NCI-H748 treated with DMSO at 0.1 percent for 48 hours (cell line): Measurements from ENCODE around the gene ZDBF2.
"Not testable (repeated sequence)": the region's sequence is repeated elsewhere in the genome, so short reads cannot be mapped to it uniquely, and the experiment has no call there.

Source experiments
- DNase-seq: peaks from one replicate; lab custom pipeline; 2025; lab: John Stamatoyannopoulos, UW

The ZDBF2 gene

GRCh38 chr2:206259376-206260187, 14.9 kb upstream of the ZDBF2 start:
- DNase-seq, result no peak

DNA sequence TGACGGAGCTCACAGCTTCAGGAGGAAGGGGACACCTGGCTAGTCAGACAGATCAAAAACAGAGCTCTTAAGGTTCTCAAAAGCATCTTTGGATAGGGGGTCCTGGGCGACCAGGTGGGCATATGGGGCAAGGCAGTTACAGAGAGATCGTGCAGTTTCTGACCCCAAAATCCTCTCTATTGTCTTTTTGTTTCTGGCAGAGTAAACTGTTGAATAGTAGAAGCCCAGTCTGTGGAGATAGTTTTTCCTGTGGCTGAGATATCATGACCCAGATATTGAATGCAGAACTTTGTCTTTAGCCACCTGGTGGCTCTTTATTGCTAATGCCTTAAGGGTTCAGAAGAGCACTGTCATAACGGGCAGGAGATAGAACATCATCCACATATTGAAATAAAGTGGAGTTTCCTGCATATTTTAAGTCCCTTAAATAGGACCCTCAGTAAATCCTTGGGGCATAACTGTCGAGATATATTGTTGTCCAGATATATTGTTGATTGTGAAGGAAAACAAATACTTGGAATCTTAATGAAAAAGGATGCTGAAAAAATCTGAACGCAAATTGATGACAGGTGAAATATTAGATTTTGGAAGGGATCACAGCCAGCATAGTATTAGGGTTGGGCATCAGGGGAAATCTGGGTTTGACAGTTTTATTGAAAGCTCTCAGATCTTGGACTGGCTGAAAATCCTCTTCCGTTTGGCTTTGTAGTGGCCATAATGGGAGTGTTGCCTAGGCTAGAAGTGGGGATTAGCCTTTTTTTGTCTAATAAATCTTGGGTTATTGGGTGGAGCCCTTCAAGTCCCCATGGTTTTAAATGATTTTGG, 14.1 kb upstream of the ZDBF2 start:
- DNase-seq, result no peak

- DNase-seq, result no peak
Observed at GRCh38 chr2:206263959-206264603, 10.4 kb upstream of the ZDBF2 start.

DNA sequence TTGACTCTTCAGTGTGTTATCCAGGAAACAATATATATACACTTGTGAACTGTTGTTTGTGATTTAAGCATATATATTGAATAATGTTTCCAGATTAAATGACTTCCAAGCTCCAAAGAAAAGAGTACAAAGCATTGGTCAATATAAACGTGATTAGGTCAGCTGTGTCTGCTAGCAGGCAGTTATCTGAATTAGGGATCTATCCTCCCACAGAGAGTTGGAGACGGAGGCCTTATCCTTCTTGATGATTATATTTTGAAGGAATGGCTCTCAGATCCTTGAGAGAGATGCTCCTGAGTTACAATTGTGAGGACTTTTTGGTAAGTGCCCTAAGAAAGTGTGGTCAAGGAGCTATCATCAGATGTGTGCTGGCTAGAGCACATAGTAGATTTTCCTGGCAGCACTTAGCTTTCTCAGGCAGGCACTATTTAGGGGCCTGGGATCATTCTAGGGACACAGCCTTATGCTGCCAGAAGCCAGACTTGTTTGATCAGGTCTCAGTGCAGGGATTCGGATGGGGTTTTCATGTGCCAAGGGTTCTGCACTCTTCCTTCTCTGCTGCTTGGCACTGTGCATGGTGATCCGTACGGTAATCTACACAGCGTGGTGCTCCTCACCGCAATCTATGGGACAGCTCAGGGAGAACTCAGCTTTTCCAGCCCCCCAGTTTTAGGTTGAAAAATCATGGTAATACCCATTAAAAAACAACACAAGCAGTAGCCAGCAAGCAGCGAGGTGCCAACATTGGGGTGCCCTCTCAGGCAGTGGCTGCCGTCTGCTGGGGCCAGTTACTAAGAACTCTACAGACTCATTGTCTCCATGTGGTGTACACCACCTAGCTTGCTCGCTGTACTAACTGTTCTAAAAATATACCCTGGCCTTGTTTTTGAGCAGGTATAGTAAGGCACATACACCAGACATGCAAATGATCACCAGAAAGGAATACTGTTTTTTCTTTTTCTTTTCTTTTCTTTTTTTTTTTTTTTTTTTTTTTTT, 8.0 kb upstream of the ZDBF2 start:
- no peak for DNase-seq

DNA sequence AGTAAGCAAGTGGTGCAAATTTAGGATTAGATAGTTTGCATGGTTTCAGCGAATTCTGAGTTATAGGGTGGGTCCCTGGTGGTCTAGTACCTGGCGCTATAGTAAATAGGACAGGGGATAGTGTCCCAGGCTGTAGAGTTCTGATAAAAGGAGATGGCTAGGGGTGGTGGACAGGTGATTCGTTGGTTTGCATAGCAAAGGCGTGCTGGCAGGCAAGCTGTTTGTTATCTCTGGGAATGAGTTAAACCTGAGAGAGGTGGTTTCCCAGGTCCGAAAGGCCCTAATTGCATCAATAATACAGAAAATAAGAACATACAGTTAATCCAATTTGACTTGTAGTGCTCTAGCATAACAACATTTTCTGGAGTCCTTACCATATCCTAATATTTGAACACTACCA, 6.9 kb upstream of the ZDBF2 start:
- no peak for DNase-seq

- no peak for DNase-seq
Observed at GRCh38 chr2:206271065-206271464, 3.4 kb upstream of the ZDBF2 start.

DNA sequence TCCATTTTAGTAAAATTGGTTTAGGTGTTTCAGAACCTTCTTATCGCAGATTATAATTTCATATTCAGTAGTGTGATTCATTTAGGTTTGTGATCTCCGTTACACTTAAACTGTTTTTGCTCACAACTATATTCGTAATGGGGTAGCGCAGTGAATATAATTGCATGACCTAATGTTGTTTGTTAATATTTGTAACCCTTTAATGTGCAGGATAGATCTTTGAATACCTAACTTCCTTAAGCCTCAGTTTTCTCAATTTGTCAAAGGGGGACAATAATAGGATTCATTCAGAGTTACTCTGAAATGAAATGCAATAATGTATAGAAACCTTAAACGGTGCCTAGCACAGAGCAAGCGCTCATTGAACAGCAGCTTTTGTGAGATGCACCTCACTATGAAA, 558 bp upstream of the ZDBF2 start:
- DNase-seq, result no peak

- DNase-seq, result no peak
Observed at GRCh38 chr2:206275312-206276055, 1.0 kb downstream of the ZDBF2 start.

DNA sequence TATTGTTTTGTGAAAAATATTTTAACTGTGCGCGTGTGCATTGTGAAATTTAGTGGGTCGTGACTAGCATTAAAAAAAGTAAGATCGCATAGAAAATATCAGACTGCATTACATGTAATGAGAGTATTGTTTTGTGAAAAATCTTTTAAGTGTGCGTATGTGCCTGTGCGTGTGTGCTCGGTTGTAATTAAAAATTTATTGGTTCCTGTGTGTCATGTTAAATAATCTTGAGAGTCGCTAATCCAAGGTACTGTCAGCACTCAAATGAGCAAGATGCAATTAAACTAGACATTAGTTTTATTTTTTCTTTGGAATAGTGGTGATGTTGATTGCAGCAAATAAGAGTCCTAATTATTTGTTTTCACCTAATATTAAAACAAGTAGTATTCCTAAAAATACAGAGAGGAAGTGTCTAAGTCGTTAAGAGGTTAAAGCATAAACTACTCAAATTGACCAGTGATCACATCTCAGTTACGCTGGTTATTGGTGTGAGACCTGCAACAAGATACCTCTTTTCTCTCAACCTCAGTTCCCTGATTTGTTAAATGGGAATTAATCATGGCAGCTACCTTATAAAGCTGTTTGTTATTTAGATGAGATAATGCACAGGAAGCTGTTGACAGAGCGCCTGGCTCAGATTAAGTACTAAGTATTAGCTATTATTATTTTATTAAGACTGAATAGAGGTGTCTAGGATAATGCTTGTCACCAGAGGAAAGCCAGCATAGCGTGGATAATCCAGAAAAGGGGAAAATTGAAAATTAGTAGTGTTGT, 1.9 kb downstream of the ZDBF2 start:
- no peak for DNase-seq

DNA sequence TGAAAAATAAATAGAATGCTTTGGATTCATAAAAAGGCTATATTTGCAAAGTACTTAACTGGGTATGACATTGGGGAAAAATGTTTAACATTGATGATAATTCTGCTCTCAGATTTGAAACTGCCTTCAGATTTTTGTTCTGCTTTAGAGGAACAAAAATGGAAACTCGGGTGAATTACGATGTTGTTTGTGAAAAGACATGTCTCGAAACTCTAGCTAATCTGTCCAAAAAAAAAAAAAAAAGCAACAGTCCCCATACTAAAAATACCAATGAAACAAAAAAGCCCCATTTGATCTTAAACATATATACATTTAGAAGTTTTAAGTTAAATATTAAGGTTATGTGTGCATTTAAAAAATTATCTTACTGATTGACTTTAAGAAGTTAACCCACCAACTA, 3.0 kb downstream of the ZDBF2 start:
- DNase-seq, result no peak

DNA sequence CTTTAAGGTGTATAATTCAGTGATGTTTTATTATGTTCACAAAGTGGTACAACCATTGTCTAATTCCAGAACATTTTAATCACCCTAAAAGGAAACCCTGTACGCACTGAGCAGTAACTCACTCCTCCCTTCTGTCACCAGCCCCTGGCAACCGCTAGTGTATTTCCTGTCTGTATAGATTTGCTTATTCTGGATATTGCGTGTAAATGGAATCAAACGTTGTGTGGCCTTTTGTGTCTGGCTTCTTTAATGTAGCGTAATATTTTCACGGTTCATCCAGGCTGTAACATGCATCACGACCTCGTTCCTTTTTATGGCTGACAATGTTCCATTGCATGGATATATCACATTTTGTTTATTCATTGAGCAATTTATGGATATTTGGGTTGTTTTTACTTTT, 8.3 kb downstream of the ZDBF2 start:
- no peak for DNase-seq

DNA sequence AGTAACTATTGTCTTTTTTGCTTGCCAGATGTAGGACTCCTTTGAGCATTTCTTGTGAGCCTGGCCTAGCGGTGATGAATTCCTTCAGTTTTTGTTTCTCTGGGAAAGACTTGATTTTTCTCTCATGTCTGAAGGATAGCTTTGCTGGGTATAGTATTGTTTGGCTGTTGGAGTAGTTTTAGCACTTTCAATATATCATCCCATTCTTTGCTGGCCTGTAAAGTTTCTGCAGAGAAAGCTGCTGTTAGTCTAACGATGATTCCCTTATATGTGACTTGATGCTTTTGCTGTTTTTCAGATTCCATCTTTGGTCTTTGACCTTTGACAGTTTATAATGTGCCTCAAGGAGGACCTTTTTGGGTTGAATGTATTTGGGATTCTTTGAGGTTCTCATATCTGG, 12.7 kb downstream of the ZDBF2 start:
- no peak for DNase-seq

DNA sequence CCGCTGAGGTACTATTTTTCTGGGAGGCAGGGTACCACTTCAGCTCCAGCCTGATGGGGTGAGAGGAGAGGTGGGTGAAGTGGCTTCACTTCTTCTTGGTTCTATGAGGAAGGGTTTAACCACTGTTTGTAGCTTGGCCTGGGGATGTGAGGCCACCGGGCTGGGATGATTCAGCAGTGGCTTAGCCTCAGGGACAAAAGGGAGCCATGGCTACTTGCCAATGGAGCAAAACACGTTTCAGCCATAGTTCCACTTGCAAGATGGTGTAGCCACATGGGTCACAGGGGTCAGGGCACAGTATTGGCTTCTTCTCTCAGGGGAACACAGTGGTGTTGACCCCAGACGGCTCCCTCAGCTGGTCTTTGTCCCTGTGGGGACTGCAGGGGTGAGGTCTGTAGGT, 14.9 kb downstream of the ZDBF2 start:
- no peak for DNase-seq

GRCh38 chr2:206296128-206296527, 21.7 kb downstream of the ZDBF2 start:
- no peak for DNase-seq

DNA sequence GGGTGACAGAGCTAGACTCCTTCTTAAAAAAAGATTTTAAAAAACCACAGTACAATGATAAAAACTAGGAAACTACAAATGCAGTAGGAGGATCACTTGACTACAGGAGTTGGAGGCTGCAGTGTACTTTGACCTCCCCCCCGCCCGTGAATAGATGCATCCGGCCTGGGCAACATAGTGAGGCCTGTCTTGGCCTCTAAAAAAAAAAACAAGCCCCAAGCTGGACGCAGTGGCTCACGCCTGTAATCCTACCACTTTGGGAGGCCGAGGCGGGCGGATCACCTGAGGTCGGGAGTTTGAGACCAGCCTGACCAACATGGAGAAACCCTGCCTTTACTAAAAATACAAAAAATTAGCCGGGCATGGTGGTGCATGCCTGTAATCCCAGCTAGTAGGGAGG, 25.1 kb downstream of the ZDBF2 start:
- DNase-seq, result not testable (repeated sequence)

DNA sequence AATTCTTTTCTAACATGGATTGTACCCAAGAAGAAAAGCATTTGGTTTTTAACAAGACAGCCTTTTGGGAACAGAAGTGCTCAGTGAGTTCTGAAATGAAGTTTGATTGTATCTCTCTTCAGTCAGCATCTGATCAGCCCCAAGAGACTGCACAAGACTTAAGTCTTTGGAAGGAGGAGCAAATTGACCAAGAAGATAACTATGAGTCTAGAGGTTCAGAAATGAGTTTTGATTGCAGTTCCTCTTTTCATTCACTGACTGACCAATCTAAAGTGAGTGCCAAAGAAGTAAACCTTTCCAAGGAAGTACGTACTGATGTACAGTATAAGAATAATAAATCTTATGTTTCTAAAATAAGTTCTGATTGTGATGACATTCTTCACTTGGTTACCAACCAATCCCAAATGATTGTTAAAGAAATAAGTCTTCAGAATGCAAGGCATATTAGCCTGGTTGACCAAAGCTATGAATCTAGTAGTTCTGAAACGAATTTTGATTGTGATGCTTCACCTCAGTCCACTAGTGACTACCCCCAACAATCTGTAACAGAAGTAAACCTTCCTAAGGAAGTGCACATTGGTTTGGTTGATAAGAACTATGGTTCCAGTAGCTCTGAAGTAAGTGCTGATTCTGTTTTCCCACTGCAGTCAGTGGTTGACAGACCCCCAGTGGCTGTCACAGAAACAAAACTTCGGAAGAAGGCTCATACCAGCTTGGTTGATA, 31.2 kb downstream of the ZDBF2 start:
- no peak for DNase-seq

DNA sequence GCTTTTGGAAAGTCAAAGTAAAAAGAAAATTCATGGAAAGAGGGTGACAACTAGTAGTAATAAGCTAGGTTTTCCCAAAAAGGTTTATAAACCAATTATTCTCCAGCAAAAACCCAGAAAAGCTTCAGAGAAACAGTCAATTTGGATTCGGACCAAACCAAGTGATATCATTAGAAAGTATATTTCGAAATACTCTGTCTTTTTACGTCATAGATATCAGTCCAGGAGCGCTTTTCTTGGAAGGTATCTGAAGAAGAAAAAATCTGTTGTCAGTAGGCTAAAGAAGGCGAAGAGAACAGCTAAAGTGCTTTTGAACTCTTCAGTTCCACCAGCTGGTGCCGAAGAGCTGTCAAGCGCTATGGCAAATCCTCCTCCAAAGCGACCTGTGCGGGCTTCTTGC, 36.6 kb downstream of the ZDBF2 start:
- no peak for DNase-seq

DNA sequence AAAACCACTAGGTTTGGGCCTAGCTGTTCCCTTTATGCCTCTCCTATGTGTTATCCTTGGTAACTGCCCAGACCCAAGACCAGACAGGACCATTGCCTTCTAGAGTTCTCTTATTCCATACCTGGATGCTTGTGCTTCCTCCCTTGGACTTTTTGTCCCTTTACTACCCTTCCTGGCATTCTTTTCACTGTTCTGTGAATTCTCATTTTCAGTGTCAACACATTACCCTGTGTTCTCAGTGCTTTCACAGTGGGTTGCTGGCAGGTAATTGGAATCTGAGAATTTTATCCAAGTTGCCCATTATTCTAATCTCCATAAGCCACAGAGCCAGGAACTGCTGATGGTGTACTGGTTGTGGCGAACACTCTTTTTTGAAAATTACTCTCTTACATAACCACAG, 41.7 kb downstream of the ZDBF2 start:
- no peak for DNase-seq

- no peak for DNase-seq
Observed at GRCh38 chr2:206323033-206323432, 48.6 kb downstream of the ZDBF2 start.
